HG03520 (cell line): ENCODE results near the gene SORCS2.

ENCODE experiments used
- ATAC-seq: cut with Tn5 transposase; IDR thresholded peaks from one replicate; pipeline ENCODE4 v1.9.1; 2021; ENCODE audit warnings: mild to moderate bottlenecking, moderate library complexity; ENCODE audit not compliant: unreplicated experiment

SORCS2 gene

GRCh38 chr4:7261536-7261935 is 69.2 kb downstream of the SORCS2 start:
- no peak for ATAC-seq

- ATAC-seq: no peak
Measured at GRCh38 chr4:7262134-7262533, 69.8 kb downstream of the SORCS2 start.

GRCh38 chr4:7263166-7263565 is 70.8 kb downstream of the SORCS2 start:
- ATAC-seq: no peak

GRCh38 chr4:7264694-7265093 is 72.4 kb downstream of the SORCS2 start:
- ATAC-seq: no peak

- ATAC-seq: no peak
Measured at GRCh38 chr4:7266525-7267292, 74.4 kb downstream of the SORCS2 start.

- ATAC-seq: no peak
Measured at GRCh38 chr4:7267829-7268228, 75.5 kb downstream of the SORCS2 start.

GRCh38 chr4:7268941-7269340 is 76.6 kb downstream of the SORCS2 start:
- no peak for ATAC-seq

GRCh38 chr4:7270121-7270520 is 77.8 kb downstream of the SORCS2 start:
- ATAC-seq: no peak

GRCh38 chr4:7272404-7272803 is 80.1 kb downstream of the SORCS2 start:
- ATAC-seq: no peak

GRCh38 chr4:7273738-7274297 is 81.5 kb downstream of the SORCS2 start:
- ATAC-seq: no peak

GRCh38 chr4:7275067-7275466 is 82.7 kb downstream of the SORCS2 start:
- no peak for ATAC-seq

GRCh38 chr4:7275490-7276154 is 83.3 kb downstream of the SORCS2 start:
- ATAC-seq: no peak

GRCh38 chr4:7276515-7276914 is 84.2 kb downstream of the SORCS2 start:
- no peak for ATAC-seq

- no peak for ATAC-seq
Measured at GRCh38 chr4:7278071-7278765, 85.9 kb downstream of the SORCS2 start.

GRCh38 chr4:7278981-7279380 is 86.6 kb downstream of the SORCS2 start:
- ATAC-seq: no peak

- ATAC-seq: no peak
Measured at GRCh38 chr4:7279902-7280301, 87.6 kb downstream of the SORCS2 start.

GRCh38 chr4:7280926-7281690 is 88.8 kb downstream of the SORCS2 start:
- ATAC-seq: no peak

- ATAC-seq: no peak
Measured at GRCh38 chr4:7281691-7282665, 89.6 kb downstream of the SORCS2 start.

- no peak for ATAC-seq
Measured at GRCh38 chr4:7282786-7283440, 90.6 kb downstream of the SORCS2 start.
